GM19023 (cell line): ENCODE measurements around the gene CDH4.

Experiments used
- ATAC-seq: cut with Tn5 transposase; IDR thresholded peaks from one replicate; pipeline ENCODE4 v1.9.1; 2021; ENCODE audit warnings: mild to moderate bottlenecking, moderate library complexity; ENCODE audit not compliant: unreplicated experiment

The CDH4 gene

GRCh38 chr20:61908057-61909026 lies 656.3 kb downstream of the CDH4 start:
- no peak for ATAC-seq

- no peak for ATAC-seq
Measured at GRCh38 chr20:61909028-61909427, 657.0 kb downstream of the CDH4 start.

GRCh38 chr20:61909821-61910220 lies 657.8 kb downstream of the CDH4 start:
- no peak for ATAC-seq

- no peak for ATAC-seq
Measured at GRCh38 chr20:61911824-61912223, 659.8 kb downstream of the CDH4 start.

- ATAC-seq, result no peak
Measured at GRCh38 chr20:61912665-61913422, 660.8 kb downstream of the CDH4 start.

- no peak for ATAC-seq
Measured at GRCh38 chr20:61913423-61914225, 661.6 kb downstream of the CDH4 start.

GRCh38 chr20:61915101-61915500 lies 663.0 kb downstream of the CDH4 start:
- no peak for ATAC-seq

- ATAC-seq, result no peak
Measured at GRCh38 chr20:61916318-61916891, 664.3 kb downstream of the CDH4 start.

GRCh38 chr20:61917474-61918145 lies 665.5 kb downstream of the CDH4 start:
- ATAC-seq, result no peak

- ATAC-seq, result no peak
Measured at GRCh38 chr20:61918548-61918947, 666.5 kb downstream of the CDH4 start.

- ATAC-seq, result no peak
Measured at GRCh38 chr20:61919239-61919638, 667.2 kb downstream of the CDH4 start.

GRCh38 chr20:61919675-61920365 lies 667.8 kb downstream of the CDH4 start:
- no peak for ATAC-seq

- no peak for ATAC-seq
Measured at GRCh38 chr20:61922411-61922810, 670.4 kb downstream of the CDH4 start.

- ATAC-seq, result no peak
Measured at GRCh38 chr20:61922936-61923335, 670.9 kb downstream of the CDH4 start.

GRCh38 chr20:61923371-61924166 lies 671.5 kb downstream of the CDH4 start:
- ATAC-seq, result no peak

- no peak for ATAC-seq
Measured at GRCh38 chr20:61924211-61924857, 672.3 kb downstream of the CDH4 start.

GRCh38 chr20:61924858-61925554 lies 672.9 kb downstream of the CDH4 start:
- no peak for ATAC-seq
